Right cardiac atrium (tissue), 5 donors: ENCODE data around the gene CCDC201. TPM values are rescaled to one million over a fixed set of nuclear protein-coding genes. Genes with fewer than 3 reads are reported as not detected.

Experiments used
- ATAC-seq, 2 donors: fragments of 200-7000 bp; cut with Tn5 transposase; one replicate each; pipeline versions ENCODE4 v1.8.0 to v1.9.1; 2020; ENCODE audit warnings: moderate library complexity in 2 of 2, mild to moderate bottlenecking in 1 of 2
- DNase-seq, 3 donors: peaks; one replicate each; pipeline ENCODE4 v3.0.0-alpha.2; 2020
- H3K27ac ChIP-seq: one replicate; pipeline ENCODE4 v1.5.1; 2013; ENCODE audit warnings: mild to moderate bottlenecking, low read length, control low read depth, moderate library complexity
- H3K27me3 ChIP-seq: one replicate; pipeline ENCODE4 v1.6.1; 2013; ENCODE audit not compliant: control insufficient read depth, insufficient read depth
- H3K4me1 ChIP-seq: one replicate; pipeline ENCODE4 v1.6.1; 2013; ENCODE audit warnings: low read length; ENCODE audit not compliant: control insufficient read depth, insufficient read depth
- H3K4me3 ChIP-seq: one replicate; pipeline ENCODE4 v1.5.1; 2013; ENCODE audit warnings: low read length, control low read depth
- H3K9me3 ChIP-seq: one replicate; pipeline ENCODE4 v1.6.1; 2013; ENCODE audit warnings: low read length; ENCODE audit not compliant: control insufficient read depth
- WGBS: extraction: QIAGEN DNeasy Blood & Tissue Kit; methylation state at CpG from one replicate; pipeline ENCODE4 v1.1.7; 2013; 5-methylcytosine and 5-hydroxymethylcytosine counted together
- intact Hi-C, 4 donors: fragments of 100-400 bp; cut with DNase I; formaldehyde crosslinking; loops; one replicate each; pipeline versions ENCODE4 v1.11.0 to v1.14.0; 2022 to 2023
- polyA plus RNA-seq: library from polyadenylated mRNA; stranded (reverse); fragments of 200-250 nt; gene quantifications from one replicate; pipeline ENCODE4 v1.2.3, GENCODE V29; 2013
- total RNA-seq, 4 donors: library from RNA; stranded (reverse); fragmentation: NEBNext Ultra II Directional; extraction: Animal tissue kit (Norgen Biotek cat#: 25700); gene quantifications; one replicate each; pipeline ENCODE4 v1.2.1, GENCODE V29; 2021
- donor health status: healthy with polysubstance abuse.
- donor health status: DM: no; HTN: yes; CAD: no.
- donor health status: DM: no; HTN: no; CAD: no.
- donor health status: DM: no; HTN: yes; CAD: no; lungs with severe emphysema.
- donor health status: DM: yes; HTN: yes; CAD: no.

CCDC201 gene
- total and polyA plus RNA-seq, 5 donors = not detected

GRCh38 chr7:45914911-45915310, 42.0 kb upstream of the CCDC201 start:
- intact Hi-C loops = loop anchor here in 3 of 4 donors (5.0 to 10.0 kb wide), 4 partner anchors 1172 to 1320 kb away; no protein-coding TSS in a partner anchor
- Histone ChIP-seq H3K4me1 (peaks cover 5% of the 10 kb centered on the region), H3K9me3 (no peaks in the 10 kb centered on the region)

GRCh38 chr7:45912972-45913371, 40.1 kb upstream of the CCDC201 start:
- H3K9me3 ChIP-seq = no peaks in the 10 kb centered on the region
- 93% methylated on average over 7 of the region's 7 CpGs for WGBS
- peaks cover 4% of the 10 kb centered on the region for H3K4me1 ChIP-seq
- H3K4me3 ChIP-seq = no peak overlapping the region
- H3K27ac ChIP-seq = no peak overlapping the region
- DNase-seq = no peak
- ATAC-seq = no peak
- intact Hi-C loops = loop anchor here in 2 of 4 donors (10.0 kb wide), 2 partner anchors 1262 to 1322 kb away; no protein-coding TSS in a partner anchor
- no peaks in the 10 kb centered on the region for H3K27me3 ChIP-seq

More at GRCh38 chr7:45914911-45915310, 42.0 kb upstream of the CCDC201 start:
- ATAC-seq = no peak
- Histone ChIP-seq H3K27me3 (no peaks in the 10 kb centered on the region), H3K27ac (no peak overlapping the region), H3K4me3 (no peak overlapping the region)
- 91% methylated on average over 12 of the region's 12 CpGs for WGBS
- DNase-seq = no peak

GRCh38 chr7:45911311-45911710, 38.4 kb upstream of the CCDC201 start:
- Histone ChIP-seq H3K9me3 (no peaks in the 10 kb centered on the region), H3K27me3 (no peaks in the 10 kb centered on the region), H3K4me1 (no peaks in the 10 kb centered on the region), H3K4me3 (no peak overlapping the region), H3K27ac (no peak overlapping the region)
- DNase-seq (no peak), ATAC-seq (no peak)
- WGBS = 87% methylated on average over 9 of the region's 9 CpGs
- intact Hi-C loops = loop anchor here in 2 of 4 donors (10.0 kb wide), 2 partner anchors 1263 to 1323 kb away; no protein-coding TSS in a partner anchor

- intact Hi-C loops = loop anchor here in 2 of 4 donors (10.0 kb wide), 2 partner anchors 1264 to 1324 kb away; no protein-coding TSS in a partner anchor
- no peak for DNase-seq
- no peak overlapping the region for H3K4me3 ChIP-seq
- no peaks in the 10 kb centered on the region for H3K9me3 ChIP-seq
- no peak for ATAC-seq
- no peaks in the 10 kb centered on the region for H3K27me3 ChIP-seq
- 91% methylated on average over 3 of the region's 3 CpGs for WGBS
- no peak overlapping the region for H3K27ac ChIP-seq
- no peaks in the 10 kb centered on the region for H3K4me1 ChIP-seq
These were observed 38.0 kb upstream of the CCDC201 start for GRCh38 chr7:45910855-45911254.

GRCh38 chr7:45909561-45909960, 36.7 kb upstream of the CCDC201 start:
- Histone ChIP-seq H3K4me3 (no peak overlapping the region), H3K4me1 (no peaks in the 10 kb centered on the region), H3K9me3 (no peaks in the 10 kb centered on the region), H3K27ac (no peak overlapping the region), H3K27me3 (no peaks in the 10 kb centered on the region)
- DNase-seq = no peak
- intact Hi-C loops = no loop called here
- no peak for ATAC-seq

GRCh38 chr7:45902820-45903219, 29.9 kb upstream of the CCDC201 start:
- WGBS = 92% methylated on average over 1 of the region's 1 CpG
- Histone ChIP-seq H3K27me3 (no peaks in the 10 kb centered on the region), H3K4me3 (no peak overlapping the region), H3K27ac (no peak overlapping the region), H3K4me1 (no peaks in the 10 kb centered on the region), H3K9me3 (no peaks in the 10 kb centered on the region)
- DNase-seq = no peak
- ATAC-seq = no peak
- intact Hi-C loops = no loop called here

GRCh38 chr7:45901566-45901965, 28.7 kb upstream of the CCDC201 start:
- H3K27ac ChIP-seq = no peak overlapping the region
- DNase-seq (no peak), ATAC-seq (no peak)
- no peaks in the 10 kb centered on the region for H3K9me3 ChIP-seq
- WGBS = 87% methylated on average over 1 of the region's 1 CpG
- H3K27me3 ChIP-seq = no peaks in the 10 kb centered on the region
- H3K4me1 ChIP-seq = no peaks in the 10 kb centered on the region
- intact Hi-C loops = no loop called here
- no peak overlapping the region for H3K4me3 ChIP-seq

GRCh38 chr7:45898222-45898621, 25.3 kb upstream of the CCDC201 start:
- Histone ChIP-seq H3K27ac (no peak overlapping the region), H3K9me3 (no peaks in the 10 kb centered on the region), H3K4me3 (no peak overlapping the region), H3K27me3 (no peaks in the 10 kb centered on the region), H3K4me1 (no peaks in the 10 kb centered on the region)
- intact Hi-C loops = no loop called here
- 66% methylated on average over 2 of the region's 2 CpGs for WGBS
- DNase-seq (no peak), ATAC-seq (no peak)

- no peaks in the 10 kb centered on the region for H3K4me1 ChIP-seq
- WGBS = 100% methylated on average over 1 of the region's 1 CpG
- intact Hi-C loops = no loop called here
- no peaks in the 10 kb centered on the region for H3K9me3 ChIP-seq
- no peaks in the 10 kb centered on the region for H3K27me3 ChIP-seq
- H3K4me3 ChIP-seq = no peak overlapping the region
- H3K27ac ChIP-seq = no peak overlapping the region
- no peak for DNase-seq
- no peak for ATAC-seq
These were observed 24.3 kb upstream of the CCDC201 start for GRCh38 chr7:45897042-45897690.

- no peaks in the 10 kb centered on the region for H3K27me3 ChIP-seq
- H3K4me1 ChIP-seq = no peaks in the 10 kb centered on the region
- ATAC-seq (no peak), DNase-seq (no peak)
- H3K27ac ChIP-seq = no peak overlapping the region
- intact Hi-C loops = no loop called here
- H3K9me3 ChIP-seq = no peaks in the 10 kb centered on the region
- no peak overlapping the region for H3K4me3 ChIP-seq
These were observed 21.8 kb upstream of the CCDC201 start for GRCh38 chr7:45894665-45895062.

- Histone ChIP-seq H3K4me1 (no peaks in the 10 kb centered on the region), H3K27me3 (no peaks in the 10 kb centered on the region), H3K27ac (no peak overlapping the region), H3K4me3 (no peak overlapping the region), H3K9me3 (no peaks in the 10 kb centered on the region)
- intact Hi-C loops = no loop called here
- DNase-seq (no peak), ATAC-seq (no peak)
- WGBS = 82% methylated on average over 4 of the region's 4 CpGs
These were observed 21.2 kb upstream of the CCDC201 start for GRCh38 chr7:45893996-45894664.
